Stimulated activated CD4-positive, alpha-beta T cell treated with anti-CD3 and anti-CD28 coated beads, Interleukin-15, amount 100 ng/mL, for 1 hour (primary cell): ENCODE data around the gene RNASET2.
"Not testable (repeated sequence)": the region's sequence is repeated elsewhere in the genome, so short reads cannot be mapped to it uniquely, and the experiment has no call there.

Experiments used
- DNase-seq, 2 donors: peaks; one replicate each; pipeline ENCODE4 v3.0.0-alpha.2; 2020; ENCODE audit warnings: low read depth in 1 of 2, low spot score in 1 of 2

RNASET2 gene

DNA sequence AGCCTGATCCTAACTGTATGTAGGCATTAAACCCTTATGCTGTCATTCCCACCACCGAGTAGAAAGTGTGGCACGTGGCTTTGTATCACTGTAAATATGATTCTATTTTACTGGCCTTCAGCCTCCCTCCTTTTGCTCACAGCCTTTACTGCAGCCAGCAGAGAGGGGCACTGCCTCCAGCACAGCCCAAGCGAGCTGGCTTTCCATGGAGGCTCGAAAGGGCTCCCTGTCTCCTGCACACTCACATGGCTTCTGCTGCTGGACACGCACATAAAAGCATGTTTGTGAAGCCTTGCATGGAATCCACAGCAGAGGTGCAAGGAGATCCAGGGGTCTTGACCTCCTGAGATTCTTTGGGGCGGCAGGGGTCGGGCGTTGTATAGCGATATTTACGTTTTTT is 51.3 kb downstream of the RNASET2 start:
- DNase-seq = no peak

DNA sequence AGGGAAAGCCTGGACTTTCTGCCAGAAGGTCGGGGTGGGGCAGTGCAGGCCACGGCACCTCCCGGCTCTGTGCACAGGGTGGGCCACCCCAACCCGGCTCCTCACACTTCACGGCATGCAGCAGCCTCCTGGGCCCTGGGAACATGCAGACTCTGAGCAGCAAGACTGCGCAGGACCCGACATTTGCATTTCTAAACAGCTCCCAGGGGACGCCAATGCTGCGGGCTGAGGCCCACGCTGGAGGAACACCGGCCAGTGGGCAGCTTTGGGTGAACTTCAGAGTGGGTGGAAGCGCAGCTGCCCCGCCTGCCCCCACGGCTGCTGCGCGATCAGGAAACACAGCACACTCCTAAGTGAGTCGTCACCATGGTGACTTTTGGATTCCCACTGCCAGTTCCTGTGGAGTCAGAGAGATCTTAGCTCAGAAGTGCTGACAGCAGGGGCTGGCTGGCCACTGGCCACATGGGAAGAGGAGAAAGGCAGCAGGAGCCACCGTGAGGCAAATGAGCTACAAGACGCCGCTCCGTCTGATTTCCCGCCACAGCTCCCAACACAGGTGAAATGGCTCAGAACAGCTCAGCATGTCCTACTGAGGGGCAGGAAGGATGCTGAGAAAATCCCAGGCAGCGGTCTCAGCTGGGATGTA is 52.1 kb downstream of the RNASET2 start:
- no peak for DNase-seq

DNA sequence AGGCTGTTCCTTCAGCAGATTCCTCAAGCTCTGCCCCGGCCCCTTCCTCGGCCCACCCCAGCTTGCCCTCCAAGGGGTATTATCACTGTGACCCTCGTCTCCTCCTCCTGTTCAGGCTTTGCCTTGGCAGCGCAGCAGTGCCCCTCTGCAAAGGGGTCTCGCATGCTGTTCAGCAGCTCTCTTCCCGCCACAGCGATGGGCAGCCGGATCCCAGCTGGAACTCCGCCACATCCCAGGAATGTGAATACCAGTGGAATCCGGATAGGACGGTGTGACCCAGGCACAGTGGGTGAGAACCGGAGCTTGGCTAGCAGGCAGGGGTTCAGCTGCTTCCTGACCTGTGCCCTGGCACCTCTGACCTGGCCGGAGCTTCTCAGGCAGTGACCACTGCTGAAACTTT is 52.9 kb downstream of the RNASET2 start:
- DNase-seq = no peak

DNA sequence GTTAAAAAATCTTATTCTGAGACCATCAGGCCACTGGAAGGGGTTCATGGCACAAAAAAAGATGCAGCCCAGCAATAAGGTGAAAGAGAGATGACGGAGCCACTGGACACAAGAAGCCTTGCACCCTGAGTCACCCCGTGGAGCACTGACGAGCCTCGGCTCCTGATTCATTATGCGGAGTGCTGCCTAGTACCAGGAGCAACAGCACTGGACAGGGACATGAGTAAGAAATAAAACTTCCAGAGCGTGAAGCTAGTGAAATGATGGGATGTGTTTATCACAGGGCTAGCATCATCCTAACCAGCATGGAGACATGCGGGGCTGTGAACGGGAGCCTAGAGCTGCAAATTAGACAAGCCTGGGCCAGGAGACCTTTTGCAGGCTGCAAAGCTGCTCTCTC is 53.3 kb downstream of the RNASET2 start:
- DNase-seq = no peak

DNA sequence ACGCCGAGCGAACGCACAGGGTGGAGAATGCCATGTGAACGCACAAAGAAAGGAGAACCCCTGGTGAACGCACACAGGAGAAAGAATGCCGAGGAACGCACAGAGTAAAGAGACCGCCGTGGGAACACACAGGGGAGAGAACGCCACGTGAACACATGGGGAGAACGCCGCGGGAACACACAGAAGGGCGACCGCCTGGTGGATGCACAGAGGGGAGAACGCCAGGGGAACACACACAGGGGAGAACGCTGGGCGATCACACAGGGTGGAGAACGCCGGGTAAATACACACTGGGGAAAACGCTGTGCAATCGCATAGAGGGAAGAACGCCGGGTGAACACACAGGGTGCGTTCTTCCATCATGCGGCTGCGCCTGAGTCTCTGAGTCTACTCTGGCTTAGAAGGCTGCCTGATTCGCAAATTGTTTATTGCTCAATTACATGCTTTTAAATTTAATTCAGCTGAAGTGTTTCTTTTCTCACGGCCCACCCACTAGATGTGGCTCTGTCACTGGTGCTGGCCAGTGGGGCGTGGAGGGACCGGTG is 54.1 kb downstream of the RNASET2 start:
- no peak for DNase-seq

DNA sequence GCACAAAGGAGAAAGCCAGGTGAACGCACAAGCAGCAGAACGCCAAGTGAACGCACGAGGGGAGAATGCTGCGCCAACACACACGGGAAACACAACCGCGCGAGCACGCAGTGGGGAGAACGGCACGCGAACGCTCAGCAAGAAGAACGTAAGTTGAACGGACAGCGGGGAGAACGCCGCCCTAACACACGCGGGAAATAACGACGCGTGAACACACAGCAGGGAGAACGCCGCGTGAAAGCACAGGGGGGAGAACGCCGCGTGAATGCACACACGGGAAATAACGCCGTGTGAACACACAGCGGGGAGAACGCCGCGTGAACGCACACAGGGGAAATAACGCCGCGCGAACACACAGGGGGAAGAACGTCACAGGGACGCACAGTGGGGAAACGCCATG is 54.7 kb downstream of the RNASET2 start:
- DNase-seq = no peak

DNA sequence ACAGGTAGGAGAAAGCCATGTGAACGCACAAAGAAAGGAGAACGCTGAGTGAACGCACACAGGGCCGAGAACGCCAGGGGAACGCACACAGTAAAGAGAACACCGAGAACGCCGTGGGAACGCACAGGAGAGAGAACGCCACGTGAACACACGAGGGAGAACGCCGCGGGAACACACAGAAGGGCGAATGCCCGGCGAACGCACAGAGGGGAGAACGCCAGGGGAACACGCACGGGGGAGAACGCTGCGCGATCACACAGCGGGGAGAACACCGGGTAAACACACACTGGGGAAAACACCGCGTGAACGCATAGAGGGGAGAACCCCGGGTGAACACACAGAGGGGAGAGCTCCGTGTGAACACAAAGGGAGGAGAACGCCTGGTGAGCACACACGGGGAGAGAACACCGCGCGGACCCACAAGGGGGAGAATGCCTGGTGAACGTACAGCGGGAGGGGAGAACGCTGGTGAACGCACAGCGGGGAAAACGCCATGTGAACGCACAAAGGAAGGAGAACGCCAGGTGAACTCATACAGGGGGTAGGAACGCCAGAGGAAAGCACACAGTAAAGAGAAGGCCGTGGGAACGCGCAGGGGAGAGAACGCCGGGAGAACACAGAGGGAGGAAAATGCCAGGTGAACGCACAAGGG is 55.3 kb downstream of the RNASET2 start:
- DNase-seq = no peak

DNA sequence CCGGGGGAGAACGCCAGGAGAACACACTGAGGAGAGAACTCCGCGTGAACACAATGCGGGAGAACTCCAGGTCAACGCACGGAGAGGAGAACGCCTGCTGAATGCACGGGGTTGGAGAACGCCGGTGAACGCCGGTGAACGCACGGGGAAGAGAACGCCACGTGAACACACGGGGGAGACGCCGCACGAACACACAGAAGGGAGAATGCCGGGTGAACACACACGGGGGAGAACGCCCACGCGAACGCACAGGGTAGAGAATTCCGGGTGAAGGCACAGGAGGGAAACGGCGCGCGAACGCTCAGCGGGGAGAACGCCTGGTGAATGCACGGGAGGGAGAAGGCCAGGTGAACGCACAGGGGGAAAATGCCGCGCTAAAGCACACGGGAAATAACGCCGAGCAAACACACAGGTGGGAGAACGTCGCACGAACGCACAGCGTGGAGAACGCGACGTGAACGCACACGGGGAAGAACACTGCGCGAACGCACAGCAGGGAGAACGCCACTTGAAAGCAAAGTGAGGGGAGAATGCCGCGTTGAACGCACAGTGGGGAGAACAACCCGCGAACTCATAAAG is 56.1 kb downstream of the RNASET2 start:
- no peak for DNase-seq

DNA sequence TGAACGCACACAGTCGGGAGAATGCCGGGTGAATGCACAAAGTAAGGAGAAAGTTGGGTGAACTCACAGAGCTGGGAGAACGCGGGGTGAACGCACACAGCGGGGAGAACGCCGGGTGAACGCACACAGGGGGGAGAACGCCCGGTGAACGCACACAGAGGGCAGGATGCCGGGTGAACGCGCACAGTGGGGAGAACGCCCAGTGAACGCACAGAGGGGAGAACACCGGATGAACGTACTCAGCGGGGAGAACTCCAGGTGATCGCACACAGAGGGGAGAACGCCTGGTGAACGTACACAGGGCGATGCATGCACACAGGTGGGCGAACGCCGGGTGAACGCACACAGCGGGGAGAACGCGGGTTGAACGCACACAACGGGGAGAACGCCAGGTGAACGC is 57.4 kb downstream of the RNASET2 start:
- no peak for DNase-seq

DNA sequence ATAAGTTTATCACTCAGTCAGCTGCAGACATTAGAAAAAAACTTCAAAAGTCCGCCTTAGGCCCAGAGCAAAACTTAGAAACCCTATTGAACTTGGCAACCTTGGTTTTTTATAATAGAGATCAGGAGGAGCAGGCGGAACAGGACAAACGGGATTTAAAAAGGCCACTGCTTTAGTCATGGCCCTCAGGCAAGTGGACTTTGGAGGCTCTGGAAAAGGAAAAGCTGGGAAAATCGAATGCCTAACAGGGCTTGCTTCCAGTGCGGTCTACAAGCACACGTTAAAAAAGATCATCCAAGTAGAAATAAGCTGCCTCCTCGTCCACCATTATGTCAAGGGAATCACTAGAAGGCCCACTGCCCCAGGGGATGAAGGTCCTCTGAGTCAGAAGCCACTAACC is 61.7 kb downstream of the RNASET2 start:
- DNase-seq = not testable (repeated sequence)

DNA sequence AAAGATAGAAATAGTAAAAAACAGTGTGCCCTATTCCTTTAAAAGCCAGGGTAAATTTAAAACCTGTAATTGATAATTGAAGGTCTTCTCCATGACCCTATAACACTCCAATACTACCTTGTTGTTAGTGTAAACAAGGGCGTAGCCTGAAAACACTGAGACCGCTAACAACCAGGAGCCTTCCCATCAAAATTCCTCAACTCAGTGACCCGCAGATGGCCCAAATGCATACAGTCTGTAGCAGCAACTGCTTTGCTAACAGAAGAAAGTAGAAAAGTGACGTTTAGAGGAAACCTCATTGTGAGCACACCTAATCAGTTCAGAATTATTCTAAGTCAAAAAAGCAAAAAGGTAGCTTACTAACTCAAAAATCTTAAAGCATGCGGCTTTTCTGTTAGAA is 63.9 kb downstream of the RNASET2 start:
- not testable (repeated sequence) for DNase-seq

DNA sequence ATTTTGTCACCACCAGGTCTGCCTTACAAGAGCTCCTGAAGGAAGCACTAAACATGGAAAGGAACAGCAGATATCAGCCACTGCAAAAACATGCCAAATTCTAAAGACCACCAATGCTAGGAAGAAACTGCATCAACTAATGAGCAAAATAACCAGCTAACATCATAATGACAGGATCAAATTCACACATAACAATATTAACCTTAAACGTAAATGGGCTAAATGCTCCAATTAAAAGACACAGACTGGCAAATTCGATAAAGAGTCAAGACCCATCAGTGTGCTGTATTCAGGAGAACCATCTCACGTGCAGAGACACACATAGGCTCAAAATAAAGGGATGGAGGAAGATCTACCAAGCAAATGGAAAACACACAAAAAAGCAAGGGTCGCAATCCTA is 69.6 kb downstream of the RNASET2 start:
- not testable (repeated sequence) for DNase-seq

DNA sequence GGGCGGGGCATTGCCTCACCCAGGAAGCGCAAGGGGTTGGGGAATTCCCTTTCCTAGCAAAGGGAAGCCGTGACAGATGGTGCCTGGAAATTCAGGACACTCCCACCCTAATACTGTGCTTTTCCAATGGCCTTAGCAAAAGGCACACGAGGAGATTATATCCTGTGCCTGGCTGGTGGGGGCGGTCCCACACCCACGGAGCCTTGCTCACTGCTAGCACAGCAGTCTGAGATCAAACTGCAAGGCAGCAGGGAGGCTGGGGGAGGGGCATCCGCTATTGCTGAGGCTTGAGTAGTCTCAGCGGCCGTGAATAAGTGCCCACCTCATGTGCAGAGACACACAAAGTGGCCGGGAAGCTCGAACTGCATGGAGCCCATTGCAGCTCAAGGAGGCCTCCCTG is 71.4 kb downstream of the RNASET2 start:
- not testable (repeated sequence) for DNase-seq

DNA sequence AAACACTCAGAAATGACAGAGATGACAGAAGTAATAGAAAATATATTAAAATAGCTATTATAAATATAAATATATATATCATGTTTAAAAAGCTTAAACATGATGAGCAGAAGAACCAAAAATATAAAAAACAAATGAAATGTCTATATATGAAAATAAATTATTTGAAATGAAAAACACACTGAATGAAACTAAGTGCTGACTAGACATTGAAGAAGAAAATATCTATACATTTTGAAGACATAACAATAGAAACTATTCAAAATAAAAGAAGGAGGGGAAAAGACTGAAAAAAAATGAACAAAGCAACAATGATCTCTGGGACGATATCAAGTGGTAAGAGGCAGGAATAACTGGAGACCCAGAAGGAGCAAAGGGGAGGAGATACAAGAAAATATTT is 76.8 kb downstream of the RNASET2 start:
- no peak for DNase-seq
